ENCODE measurements around the gene SPIN1.

The SPIN1 gene

DNA sequence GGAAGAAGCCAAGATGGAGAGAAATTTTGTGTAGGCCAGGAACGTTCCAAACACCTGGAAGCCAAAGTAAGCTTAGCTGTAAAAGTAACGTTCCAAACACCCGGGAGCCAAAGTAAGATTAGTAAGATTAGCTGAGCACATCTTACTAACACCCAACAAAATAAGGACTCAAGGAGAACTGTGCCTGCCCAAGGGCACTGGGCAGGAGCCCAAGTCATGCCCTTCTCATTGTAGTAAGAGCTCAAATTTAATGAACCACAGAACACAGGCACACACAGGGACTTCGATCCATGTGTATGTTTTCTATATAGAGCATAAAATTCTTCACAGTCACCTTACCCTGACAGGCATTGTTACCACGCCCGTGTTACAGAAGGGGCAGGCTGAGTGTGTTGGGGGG is 110.6 kb downstream of the SPIN1 start:
- no peak for DNase-seq (ENCODE audit: low spot score)

DNA sequence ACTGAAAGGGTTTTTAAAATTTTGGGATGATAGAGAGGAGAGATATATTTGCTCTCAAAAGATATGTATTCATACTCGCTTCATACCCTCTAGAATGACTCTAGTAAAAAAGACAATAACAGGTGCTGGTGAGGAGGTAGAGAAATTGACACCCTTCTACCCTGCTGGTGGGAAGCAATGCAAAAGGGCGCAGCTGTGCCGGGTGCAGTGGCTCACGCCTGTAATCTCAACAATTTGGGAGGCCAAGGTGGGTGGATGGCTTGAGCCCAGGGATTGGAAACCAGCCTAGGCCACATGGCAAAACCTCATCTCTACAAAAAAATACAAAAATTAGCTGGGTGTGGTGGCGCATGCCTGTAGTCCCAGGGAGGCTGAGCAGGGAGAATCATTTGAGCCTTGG is 112.8 kb downstream of the SPIN1 start:
- DNase-seq (ENCODE audit: low spot score): no peak

DNA sequence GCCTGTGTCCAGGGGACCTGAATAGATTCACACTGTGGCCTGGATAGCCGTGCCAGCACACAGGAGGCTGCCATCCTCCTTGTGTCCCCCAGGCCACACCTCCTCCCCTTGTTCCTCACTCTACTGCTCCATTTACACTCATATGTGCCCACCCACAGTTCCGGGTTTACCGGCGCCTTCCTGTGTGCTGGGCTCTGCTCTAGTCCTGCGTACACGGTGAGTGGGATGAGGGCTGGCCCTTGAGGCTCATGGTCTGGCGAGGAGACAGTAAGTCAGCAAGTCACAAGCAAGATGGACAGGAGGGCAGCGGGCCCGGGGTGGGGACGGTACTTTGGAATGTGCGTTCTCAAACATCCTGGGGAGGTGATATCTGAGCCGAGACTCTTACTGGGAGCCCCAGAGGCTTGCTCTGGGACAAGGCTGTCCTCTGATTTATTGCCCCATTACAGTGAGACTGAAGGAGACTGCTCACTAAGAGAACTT is 114.3 kb downstream of the SPIN1 start:
- DNase-seq (ENCODE audit: low spot score): no peak

DNA sequence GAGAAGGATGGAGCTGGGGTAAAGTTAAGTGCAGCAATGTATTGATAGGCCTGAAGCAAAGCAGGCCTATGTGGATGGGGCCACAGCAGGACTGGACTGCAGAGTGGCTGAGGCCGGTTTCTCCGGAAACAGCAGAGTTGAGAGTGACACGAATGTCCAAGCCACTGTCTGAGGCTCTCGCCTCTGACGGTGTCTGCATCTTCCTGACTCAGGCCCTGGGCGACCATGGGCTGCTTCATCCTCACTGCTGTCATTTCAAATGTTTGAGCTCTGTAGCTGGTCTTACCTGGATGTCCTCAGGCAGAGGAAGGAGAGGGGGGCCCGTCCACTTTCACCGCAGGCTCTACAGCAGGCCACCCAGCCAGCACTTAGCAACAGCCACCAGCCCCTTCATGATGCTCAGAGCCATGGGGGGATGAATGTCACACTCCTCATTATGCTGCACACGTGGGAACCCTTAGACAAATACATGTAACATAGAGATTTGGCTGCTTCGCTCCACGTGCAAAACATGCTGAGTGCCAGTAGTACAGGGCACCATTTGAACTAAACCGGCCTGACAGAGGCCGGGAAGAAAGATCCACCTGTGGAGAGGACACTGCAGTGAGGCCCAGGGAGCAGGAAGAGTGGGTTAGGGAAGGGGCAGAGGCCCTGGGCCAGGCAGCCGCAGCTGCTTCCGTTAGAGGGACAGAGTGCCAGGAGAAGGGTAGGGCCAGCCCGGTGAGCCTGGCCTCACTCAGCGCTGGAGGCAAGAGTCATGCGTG is 115.0 kb downstream of the SPIN1 start:
- DNase-seq (ENCODE audit: low spot score): no peak

DNA sequence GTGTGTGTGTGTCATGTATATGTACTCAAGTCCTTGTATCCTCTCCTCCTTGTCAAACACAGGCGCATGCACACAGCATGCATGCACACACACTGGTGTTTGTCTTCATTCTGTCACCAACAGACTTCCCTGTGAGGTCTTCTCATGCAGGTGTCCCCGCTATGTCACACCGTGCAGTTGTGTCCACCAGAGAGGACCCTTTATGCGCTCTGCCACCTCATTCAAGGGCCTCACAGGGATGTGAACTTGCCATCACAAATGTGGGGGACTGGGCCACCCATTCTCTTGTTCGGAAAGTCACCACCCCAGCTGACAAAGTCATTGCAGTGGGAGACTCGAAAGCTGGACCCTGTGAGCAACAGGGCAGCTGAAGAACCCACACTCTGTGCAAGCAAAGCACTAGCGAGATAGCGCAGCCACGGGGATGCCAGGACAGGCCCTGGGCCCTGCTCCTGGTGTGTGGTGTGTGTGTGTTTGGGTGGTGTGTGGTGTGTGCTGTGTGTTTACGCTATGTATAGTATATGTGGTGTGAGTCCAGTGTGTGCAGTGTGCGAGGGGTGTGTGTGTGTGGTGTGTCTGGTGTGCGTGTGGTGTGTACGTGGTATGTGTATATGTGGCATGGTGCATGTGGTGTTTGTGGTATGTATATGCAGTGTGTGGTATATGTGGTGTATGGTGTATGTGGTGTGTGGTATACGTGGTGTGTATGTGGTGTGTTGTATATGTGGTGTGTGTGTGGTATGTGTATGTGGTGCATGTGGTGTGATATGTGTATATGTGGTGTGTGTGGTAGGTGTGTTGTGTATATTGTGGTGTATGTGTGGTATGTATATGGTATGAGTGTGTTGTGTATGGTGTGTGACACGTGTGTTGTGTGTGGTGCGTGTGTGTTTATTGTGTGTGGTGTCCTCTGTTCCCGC is 115.9 kb downstream of the SPIN1 start:
- no peak for DNase-seq (ENCODE audit: low spot score)

DNA sequence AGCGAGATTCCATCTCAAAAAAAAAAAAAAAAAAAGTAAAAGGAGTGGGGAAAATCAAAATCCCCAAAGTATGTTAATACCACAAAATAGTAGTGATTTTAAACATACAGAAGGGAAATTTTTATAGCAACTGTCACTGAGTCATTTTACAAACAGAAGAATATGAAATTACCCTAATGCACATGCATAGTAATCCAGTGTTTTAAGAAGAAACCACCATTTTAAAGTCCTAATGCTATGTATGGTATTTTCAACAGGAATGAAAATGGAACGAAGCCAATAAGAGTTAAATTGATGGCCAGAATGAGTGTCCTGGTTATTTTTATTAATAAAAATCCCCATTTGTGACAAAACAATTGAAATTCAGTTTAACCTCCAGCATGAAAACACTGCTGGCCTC is 120.1 kb downstream of the SPIN1 start:
- no peak for DNase-seq (ENCODE audit: low spot score)

DNA sequence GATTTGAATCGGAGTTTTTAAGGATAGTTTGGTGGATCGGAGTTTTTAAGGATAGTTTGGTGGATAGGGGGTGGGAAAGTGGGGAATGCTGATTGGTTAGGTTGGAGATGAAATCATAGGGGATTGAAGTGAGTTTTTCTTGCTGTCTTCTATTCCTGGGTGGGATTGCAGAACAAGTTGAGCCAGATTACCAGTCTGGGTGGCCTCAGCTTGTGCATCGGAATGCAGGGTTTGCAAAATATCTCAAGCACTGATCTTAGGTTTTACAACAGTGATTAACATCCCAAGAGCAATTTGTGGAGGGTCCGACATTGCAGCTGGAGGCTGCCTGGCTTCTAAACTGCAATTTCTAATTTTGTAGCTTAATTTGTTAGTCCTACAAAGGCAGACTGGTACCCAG is 123.7 kb downstream of the SPIN1 start:
- no peak for DNase-seq (ENCODE audit: low spot score)

DNA sequence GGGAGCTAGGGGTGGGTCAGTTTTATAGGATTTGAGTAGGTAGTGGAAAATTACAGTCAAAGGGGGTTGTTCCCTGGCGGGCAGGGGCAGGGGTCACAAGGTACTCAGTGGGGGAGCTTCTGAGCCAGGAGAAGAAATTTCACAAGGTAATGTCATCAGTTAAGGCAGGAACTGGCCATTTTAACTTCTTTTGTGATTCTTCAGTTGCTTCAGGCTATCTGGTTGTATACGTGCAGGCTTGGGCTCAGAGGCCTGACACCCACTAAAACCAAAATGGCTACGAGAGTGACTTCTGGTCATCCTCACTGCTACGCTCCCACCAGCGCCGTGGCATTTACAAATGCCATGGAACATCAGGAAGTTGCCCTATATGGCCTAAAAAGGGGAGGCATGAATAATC is 126.0 kb downstream of the SPIN1 start:
- no peak for DNase-seq (ENCODE audit: low spot score)

DNA sequence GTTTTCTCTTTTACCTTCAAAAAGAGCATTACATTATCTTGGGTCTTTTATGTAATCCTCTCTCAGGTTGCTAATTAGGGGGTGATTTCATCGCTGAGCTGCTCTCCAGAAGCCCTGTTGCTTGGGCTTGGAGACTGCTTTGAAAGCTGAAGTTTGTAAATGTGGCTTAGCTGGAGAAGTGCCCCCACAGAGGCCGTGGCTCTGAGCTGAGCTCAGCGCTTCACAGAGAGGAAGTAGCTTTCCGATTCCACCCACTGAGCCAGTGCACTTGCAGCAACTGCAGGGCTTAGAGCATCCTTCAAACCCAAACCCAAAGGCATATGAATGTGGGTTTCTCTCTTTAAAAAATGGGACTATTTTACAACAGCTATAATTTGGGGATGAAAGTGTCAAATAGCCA is 133.1 kb downstream of the SPIN1 start:
- DNase-seq (ENCODE audit: low spot score): no peak

DNA sequence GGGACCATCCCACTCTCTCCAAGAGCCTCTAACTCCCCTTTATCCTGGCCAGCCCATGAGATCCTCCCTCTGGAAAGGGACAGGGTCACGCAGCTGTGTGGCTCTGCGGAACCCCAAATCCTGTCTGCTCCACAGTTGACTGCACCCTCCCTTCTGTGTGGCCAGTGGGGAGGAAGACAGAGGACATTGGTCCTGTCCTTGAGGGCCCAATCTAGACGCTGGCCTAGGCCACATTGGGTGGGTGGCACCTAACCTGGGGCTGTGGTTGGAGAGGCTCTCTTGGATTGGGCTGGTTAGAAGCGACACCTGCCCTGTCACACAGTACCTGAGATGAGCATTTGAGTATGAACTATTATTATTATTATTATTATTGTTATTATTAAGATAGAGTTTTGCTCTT is 134.1 kb downstream of the SPIN1 start:
- DNase-seq (ENCODE audit: low spot score): no peak

DNA sequence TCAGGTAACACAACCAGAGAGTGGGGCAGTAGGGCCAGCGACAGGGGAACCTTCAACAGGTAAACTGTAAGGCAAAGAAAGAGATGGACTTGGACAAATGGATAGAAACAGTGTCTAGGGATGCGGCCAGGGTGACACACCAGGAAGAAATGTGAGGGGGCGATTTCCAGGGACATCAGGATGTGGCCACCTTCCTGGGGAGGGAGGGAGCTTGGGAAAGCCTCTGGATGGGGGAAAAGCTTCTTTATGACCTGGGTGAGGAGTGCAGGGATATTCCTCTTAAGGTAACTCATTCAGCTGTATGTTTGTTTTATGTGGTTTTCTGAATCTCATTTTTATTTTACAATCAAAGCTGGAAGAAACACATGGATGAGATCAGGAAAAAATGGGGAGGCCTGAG is 134.8 kb downstream of the SPIN1 start:
- no peak for DNase-seq (ENCODE audit: low spot score)

DNA sequence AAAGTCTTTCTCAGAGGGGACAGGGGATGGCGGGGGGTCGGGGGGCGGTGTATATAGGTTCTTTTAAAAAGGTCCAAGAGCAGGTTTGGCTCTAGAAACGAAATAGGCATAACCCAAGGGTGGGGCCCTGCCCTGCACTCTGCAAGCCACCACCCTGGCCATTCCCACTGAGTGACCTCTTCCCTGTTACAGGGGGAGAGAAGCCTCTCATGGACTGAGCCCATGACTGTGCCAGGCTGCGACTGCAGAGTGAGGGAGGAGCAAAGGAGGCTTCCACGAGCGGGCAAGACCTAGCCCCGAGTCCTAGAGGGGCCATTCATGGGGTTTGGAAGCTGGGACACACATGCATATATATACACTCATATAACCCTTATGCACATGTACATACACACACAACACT is 136.7 kb downstream of the SPIN1 start:
- DNase-seq (ENCODE audit: low spot score): no peak

DNA sequence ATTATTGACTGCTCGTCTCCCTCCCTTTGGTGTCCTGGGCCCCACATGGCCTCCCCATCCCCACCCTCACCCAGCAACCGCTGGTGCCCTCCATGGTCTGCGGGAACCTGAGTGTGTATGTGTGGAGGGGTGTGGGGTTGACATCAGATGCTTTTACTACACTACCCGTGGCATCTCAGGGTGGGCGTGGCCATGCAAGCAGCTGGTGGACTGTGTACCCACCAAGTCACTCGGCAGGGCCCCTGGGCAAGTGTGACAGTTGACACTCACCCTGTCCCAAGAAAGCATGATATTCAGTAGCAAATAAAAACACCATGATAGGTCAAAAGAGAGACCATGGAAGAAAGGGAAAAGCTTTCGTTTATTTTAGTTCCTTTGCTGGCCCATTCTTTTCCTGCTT is 139.4 kb downstream of the SPIN1 start:
- no peak for DNase-seq (ENCODE audit: low spot score)
